SJCRH30 (cell line): ENCODE results near the gene ZFP36L2. TPM values are rescaled to one million over a fixed set of nuclear protein-coding genes. Genes with fewer than 3 reads are reported as not detected.

Experiments used
- DNase-seq, 2 experiments: peaks; one replicate each; pipeline ENCODE4 v3.0.0-alpha.2; 2015 to 2020
- H3K27ac ChIP-seq: fragments of 250-450 bp; sonication (Bioruptor Pico); 2 replicates; pipeline ENCODE4 v1.5.1; 2020; ENCODE audit warnings: mild to moderate bottlenecking, moderate library complexity
- H3K27me3 ChIP-seq: fragments of 250-450 bp; sonication (Bioruptor Pico); 2 replicates; pipeline ENCODE4 v1.5.1; 2020; ENCODE audit warnings: mild to moderate bottlenecking, moderate library complexity
- H3K36me3 ChIP-seq: fragments of 250-450 bp; sonication (Bioruptor Pico); 2 replicates; pipeline ENCODE4 v1.5.1; 2020; ENCODE audit warnings: mild to moderate bottlenecking, moderate library complexity
- H3K4me1 ChIP-seq: fragments of 250-450 bp; sonication (Bioruptor Pico); 2 replicates; pipeline ENCODE4 v1.5.1; 2020; ENCODE audit warnings: mild to moderate bottlenecking, moderate library complexity
- H3K4me3 ChIP-seq: fragments of 250-450 bp; sonication (Bioruptor Pico); 2 replicates; pipeline ENCODE4 v1.5.1; 2020; ENCODE audit warnings: mild to moderate bottlenecking, moderate library complexity
- H3K9me3 ChIP-seq: fragments of 250-450 bp; sonication (Bioruptor Pico); replicated peaks from 2 replicates; pipeline ENCODE4 v1.5.1; 2020; ENCODE audit warnings: mild to moderate bottlenecking, moderate library complexity
- total RNA-seq: library from RNA; depleted of rRNA; stranded (reverse); fragments of >200 nt; shearing (Covaris generic); gene quantifications from 2 replicates; pipeline ENCODE4 v1.2.3, GENCODE V29; 2014

Gene ZFP36L2
- total RNA-seq, 1 experiment from 2014 or later, result 5.6 TPM

- peaks cover 32% of the 10 kb centered on the region for H3K4me1 ChIP-seq
Measured at GRCh38 chr2:43221763-43222474, 4.5 kb downstream of the ZFP36L2 start.

DNA sequence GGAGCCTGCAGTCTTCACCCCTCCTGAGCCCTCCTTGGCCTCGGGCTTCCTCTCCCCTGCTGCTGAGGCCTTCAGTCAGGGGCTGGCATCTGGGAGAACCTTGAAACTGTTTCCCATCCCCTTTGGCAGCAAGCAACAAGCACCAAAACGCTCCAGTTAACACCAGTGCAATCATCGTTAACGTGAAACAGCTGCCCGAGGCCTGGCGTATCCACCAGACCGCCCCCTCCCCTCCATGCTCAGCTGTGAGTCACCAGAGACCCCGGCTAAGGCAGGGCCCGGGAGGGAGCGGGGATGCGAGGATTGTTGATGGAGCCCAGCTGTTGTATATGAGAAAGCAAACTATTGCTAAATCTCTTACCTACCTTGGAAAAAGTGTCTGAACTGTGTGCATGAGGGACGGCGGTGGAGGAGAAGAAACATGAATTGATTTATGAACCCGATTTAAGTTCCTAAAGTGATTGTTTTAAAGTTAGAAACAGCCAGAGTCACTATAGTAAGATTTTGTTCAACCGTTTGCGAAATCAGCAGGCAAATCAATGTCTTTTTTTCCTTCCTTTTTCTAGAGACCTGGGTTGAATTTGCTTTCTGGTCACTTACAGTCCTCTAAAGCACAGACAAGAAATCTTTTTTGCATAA lies 5.2 kb downstream of the ZFP36L2 start:
- Histone ChIP-seq H3K9me3 (no peaks in the 10 kb centered on the region), H3K36me3 (peaks cover 12% of the 10 kb centered on the region), H3K27ac (peak overlapping the region; percentile 73), H3K4me3 (peak overlapping the region; percentile 65), H3K4me1 (peaks cover 32% of the 10 kb centered on the region), H3K27me3 (no peaks in the 10 kb centered on the region)
- DNase-seq, result peak; percentile 90 to 91

More at GRCh38 chr2:43221763-43222474, 4.5 kb downstream of the ZFP36L2 start:
- Histone ChIP-seq H3K4me3 (peak overlapping the region; percentile 65), H3K9me3 (no peaks in the 10 kb centered on the region), H3K27me3 (no peaks in the 10 kb centered on the region), H3K36me3 (peaks cover 12% of the 10 kb centered on the region), H3K27ac (peak overlapping the region; percentile 73)
- DNase-seq, result peak; percentile 98 to 99

DNA sequence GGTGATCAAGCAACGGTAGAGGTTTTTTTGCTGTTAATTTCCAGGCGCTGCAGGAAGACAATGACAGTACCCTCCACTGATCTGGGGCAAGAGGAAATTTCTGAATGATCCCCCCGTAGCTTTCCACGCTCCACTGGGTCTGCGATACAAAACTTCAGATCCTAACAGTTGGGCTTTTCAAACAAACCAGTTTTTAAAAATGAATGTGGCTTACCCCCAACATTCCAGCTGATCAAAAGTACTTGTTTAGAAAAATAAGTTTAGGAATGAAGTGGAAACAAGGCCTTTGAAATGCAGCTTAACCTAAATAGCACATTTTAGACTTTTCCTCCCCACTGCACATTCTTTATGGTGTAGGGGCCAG lies 5.7 kb downstream of the ZFP36L2 start:
- Histone ChIP-seq H3K4me1 (peaks cover 32% of the 10 kb centered on the region), H3K36me3 (peaks cover 12% of the 10 kb centered on the region), H3K4me3 (peak overlapping the region; percentile 65), H3K27me3 (no peaks in the 10 kb centered on the region), H3K27ac (peak overlapping the region; percentile 73), H3K9me3 (no peaks in the 10 kb centered on the region)
- DNase-seq, result no peak

DNA sequence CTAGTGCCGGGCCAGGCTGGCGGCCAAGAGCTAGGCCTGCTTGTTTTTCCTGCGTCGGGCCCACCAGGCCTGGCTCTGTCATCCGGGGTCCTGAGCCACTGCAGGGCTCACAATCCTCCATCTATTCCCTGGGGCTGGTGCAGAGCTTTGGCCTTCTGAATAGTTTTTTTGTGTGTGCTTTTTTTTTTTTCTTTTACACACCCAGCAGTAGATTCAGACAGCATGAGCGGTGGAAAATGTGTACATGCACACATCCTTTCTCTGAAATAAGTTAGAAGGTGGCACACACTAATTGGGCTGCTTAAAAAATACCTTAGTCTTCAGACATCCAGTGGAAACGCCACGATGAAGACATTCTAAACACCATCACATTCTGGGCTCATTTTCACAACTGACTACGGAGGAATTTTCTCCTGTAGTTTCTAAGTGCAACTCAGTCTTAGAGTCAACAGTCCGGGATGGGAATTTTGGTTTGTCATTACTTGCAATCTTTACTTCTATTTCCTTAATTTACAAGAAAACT lies 6.1 kb downstream of the ZFP36L2 start:
- H3K4me1 ChIP-seq, result peaks cover 32% of the 10 kb centered on the region
- no peak for DNase-seq

DNA sequence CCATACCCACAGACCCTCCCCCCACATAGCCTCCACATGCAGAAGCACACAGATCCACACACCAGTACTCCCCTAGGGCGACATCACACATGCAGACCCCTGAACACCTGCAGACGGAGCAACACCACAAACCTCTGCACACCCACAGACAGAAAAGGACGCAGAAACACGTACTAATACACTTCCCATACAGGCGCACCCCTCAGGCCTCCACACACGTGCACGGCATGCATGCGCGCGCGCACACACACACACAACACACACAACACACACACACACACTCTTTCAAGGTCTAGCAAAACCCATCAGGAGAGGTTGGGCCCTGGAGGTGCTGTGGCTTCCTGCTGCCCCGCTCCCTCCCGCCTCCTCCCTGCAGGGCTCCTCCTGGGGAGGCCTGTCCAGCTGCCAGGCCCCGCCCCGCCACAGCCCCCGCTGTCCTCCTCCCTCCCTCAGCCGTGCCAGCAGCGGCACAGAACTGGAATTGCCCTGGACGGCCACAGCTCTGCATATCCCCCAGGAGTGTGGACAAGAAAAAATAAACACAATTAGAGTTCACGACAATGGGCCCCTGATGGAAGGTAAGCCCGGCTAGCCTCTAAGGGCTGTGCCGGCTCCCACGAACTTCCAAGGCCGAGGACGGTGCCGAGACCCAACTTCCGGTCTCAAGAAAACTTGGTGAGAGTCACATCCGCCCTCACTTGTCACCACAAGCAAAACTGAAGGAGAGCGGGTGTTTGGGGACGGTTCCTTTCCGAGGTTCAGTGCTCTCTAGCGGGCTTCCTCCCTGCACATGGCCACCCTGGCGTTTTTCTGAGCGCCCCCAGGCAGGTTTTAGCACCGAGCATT lies 6.8 kb downstream of the ZFP36L2 start:
- peak overlapping the region; percentile 65 for H3K4me3 ChIP-seq
- H3K27me3 ChIP-seq, result no peaks in the 10 kb centered on the region
- peak overlapping the region; percentile 73 for H3K27ac ChIP-seq
- peak; percentile 88 to 92 for DNase-seq
- H3K9me3 ChIP-seq, result no peaks in the 10 kb centered on the region
- H3K36me3 ChIP-seq, result peaks cover 10% of the 10 kb centered on the region
- peaks cover 32% of the 10 kb centered on the region for H3K4me1 ChIP-seq

More for the DNA sequence above, 6.1 kb downstream of the ZFP36L2 start:
- Histone ChIP-seq H3K36me3 (peaks cover 12% of the 10 kb centered on the region), H3K27me3 (no peaks in the 10 kb centered on the region), H3K9me3 (no peaks in the 10 kb centered on the region), H3K27ac (peak overlapping the region; percentile 73), H3K4me3 (peak overlapping the region; percentile 65)

GRCh38 chr2:43218702-43219382 lies 7.6 kb downstream of the ZFP36L2 start:
- Histone ChIP-seq H3K4me3 (peak overlapping the region; percentile 65), H3K27ac (peak overlapping the region; percentile 73; the same call in 1 of the 2 replicates), H3K9me3 (no peaks in the 10 kb centered on the region), H3K27me3 (no peaks in the 10 kb centered on the region), H3K4me1 (peaks cover 32% of the 10 kb centered on the region), H3K36me3 (peaks cover 10% of the 10 kb centered on the region)
- peak; percentile 36 to 43 for DNase-seq

DNA sequence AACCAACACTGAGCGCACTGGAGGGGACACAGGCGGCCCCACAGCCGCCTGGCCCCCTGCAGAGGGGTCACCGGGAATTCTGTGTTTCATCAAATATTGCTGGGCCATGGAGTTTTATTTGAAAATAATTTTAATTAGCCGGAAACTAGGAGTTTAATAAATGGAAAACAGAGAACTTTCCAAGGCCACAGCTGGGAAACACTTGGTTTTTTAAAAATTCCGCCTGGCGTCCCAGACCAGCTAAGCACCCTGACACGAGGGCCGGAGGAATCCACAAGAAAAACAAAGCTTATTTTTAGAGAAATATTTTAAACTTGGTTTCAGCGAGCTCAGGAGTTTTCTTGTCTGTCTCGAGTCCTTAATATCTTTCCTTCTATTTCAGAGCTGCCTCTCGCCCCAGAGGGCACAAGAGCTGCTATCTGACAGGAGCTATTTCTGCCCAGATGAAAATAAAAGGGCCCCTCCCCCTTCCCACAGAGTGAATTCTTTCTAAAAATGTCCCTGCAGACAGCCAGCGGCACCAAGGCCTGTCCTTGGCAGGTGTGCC lies 8.2 kb downstream of the ZFP36L2 start:
- Histone ChIP-seq H3K4me3 (peak overlapping the region; percentile 65), H3K27me3 (no peaks in the 10 kb centered on the region), H3K9me3 (no peaks in the 10 kb centered on the region), H3K4me1 (peaks cover 32% of the 10 kb centered on the region), H3K27ac (no peak overlapping the region; the same call in 1 of the 2 replicates), H3K36me3 (peaks cover 5% of the 10 kb centered on the region)
- DNase-seq, result peak in 1 of 2 experiments; percentile 39

- H3K9me3 ChIP-seq, result no peaks in the 10 kb centered on the region
- H3K36me3 ChIP-seq, result no peaks in the 10 kb centered on the region
- H3K4me1 ChIP-seq, result peaks cover 27% of the 10 kb centered on the region
- peak overlapping the region; percentile 65 for H3K4me3 ChIP-seq
- DNase-seq, result peak; percentile 67 to 75
- no peak overlapping the region; the same call in 1 of the 2 replicates for H3K27ac ChIP-seq
- no peaks in the 10 kb centered on the region for H3K27me3 ChIP-seq
Measured at GRCh38 chr2:43217228-43218154, 8.9 kb downstream of the ZFP36L2 start.

- peaks cover 22% of the 10 kb centered on the region for H3K4me1 ChIP-seq
- H3K27ac ChIP-seq, result no peak overlapping the region
- H3K9me3 ChIP-seq, result no peaks in the 10 kb centered on the region
Measured at GRCh38 chr2:43216629-43217028, 9.8 kb downstream of the ZFP36L2 start.

GRCh38 chr2:43215673-43216255 lies 10.6 kb downstream of the ZFP36L2 start:
- Histone ChIP-seq H3K27me3 (no peaks in the 10 kb centered on the region), H3K36me3 (no peaks in the 10 kb centered on the region), H3K4me3 (no peak overlapping the region), H3K27ac (no peak overlapping the region), H3K4me1 (peaks cover 14% of the 10 kb centered on the region), H3K9me3 (no peaks in the 10 kb centered on the region)
- no peak for DNase-seq

More at GRCh38 chr2:43216629-43217028, 9.8 kb downstream of the ZFP36L2 start:
- Histone ChIP-seq H3K36me3 (no peaks in the 10 kb centered on the region), H3K27me3 (no peaks in the 10 kb centered on the region), H3K4me3 (no peak overlapping the region)
- no peak for DNase-seq

- Histone ChIP-seq H3K36me3 (no peaks in the 10 kb centered on the region), H3K27ac (no peak overlapping the region), H3K27me3 (no peaks in the 10 kb centered on the region), H3K4me1 (peaks cover 8% of the 10 kb centered on the region), H3K4me3 (no peak overlapping the region), H3K9me3 (no peaks in the 10 kb centered on the region)
- no peak for DNase-seq
Measured at GRCh38 chr2:43214253-43214652, 12.2 kb downstream of the ZFP36L2 start.

GRCh38 chr2:43212931-43213330 lies 13.5 kb downstream of the ZFP36L2 start:
- no peak overlapping the region for H3K27ac ChIP-seq
- no peaks in the 10 kb centered on the region for H3K27me3 ChIP-seq
- DNase-seq, result no peak
- no peaks in the 10 kb centered on the region for H3K9me3 ChIP-seq
- H3K36me3 ChIP-seq, result no peaks in the 10 kb centered on the region
- H3K4me3 ChIP-seq, result no peak overlapping the region
- peaks cover 3% of the 10 kb centered on the region; the same call in 1 of the 2 replicates for H3K4me1 ChIP-seq
